ENCODE measurements around the gene CRB3. TPM values are rescaled to one million over a fixed set of nuclear protein-coding genes. Genes with fewer than 3 reads are reported as not detected.

CRB3 gene
- total and polyA plus RNA-seq, 4 experiments from 2014 or later = 4.2 to 10.3 (median 4.7) TPM

DNA sequence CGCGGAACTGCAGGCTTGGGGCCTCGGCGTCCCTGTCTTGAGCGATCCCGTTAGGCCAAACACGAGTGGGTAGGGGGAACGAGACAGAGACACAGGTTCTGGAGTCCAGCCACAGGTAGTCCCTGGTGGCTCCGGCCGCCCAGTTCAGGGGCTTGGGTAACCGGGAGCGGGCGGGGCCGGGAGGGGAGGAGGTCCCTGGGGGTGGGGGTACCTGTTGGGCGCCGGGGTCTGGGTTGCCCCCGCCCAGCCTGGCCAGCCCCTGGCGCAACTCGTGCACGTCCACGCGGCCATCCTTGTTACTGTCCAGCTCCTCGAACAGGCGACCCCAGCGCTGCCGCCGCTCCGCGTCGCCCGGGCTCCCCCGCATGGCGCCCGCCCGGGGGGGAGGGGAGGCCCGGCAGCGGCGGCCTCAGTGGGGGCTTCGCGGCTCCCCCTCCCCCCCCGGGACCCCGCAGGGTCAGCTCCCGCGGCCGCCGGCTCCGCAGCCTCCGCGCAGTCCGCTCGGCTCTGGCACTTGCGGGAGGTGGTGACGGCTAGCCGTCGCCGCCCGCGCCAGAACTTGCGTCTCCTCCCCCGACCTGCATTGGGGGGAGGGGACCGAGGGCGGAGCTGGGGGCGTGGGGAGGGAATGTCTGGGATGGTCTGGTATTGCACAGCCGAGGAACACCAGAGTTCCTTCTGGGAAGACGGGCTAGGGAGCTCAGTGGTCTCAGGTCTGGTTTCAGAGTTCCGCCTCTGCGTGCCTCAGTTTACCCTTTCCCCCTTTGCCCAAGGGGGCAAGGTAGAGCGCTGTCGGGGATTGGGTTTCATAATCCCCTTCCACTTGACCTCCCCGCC is 4.6 kb upstream of the CRB3 start, which contains the start of gene SLC25A23:
Gene SLC25A23 (minus strand): TSS at position 531 of the 837 bp plus-strand sequence. CDS start 164 bp downstream, at position 367.
- Mint-ChIP-seq H3K27me3 (no peaks in the 10 kb centered on the region), H3K9me3 (peaks cover 0 to 15% (median 1%) of the 10 kb centered on the region in 8 donors), H3K36me3 (peaks cover 18 to 19% of the 10 kb centered on the region in 2 donors), H3K4me3 (peak within 1 kb of the TSS; percentile 93 to 99 (median 96)), H3K27ac (peak within 1 kb of the TSS; percentile 86 to 99 (median 93)), H3K4me1 (peaks cover 12 to 39% (median 20%) of the 10 kb centered on the region in 4 donors)
- Histone ChIP-seq H3K27ac (ENCODE audit: low read depth, low read length) (peak within 1 kb of the TSS; percentile 70), H3K4me3 (ENCODE audit: low read length in 2 of 2) (peak within 1 kb of the TSS; percentile 85 to 90), H3K9me3 (ENCODE audit: control insufficient read depth in 1 of 2, low read length in 2 of 2) (peaks cover 0 to 9% of the 10 kb centered on the region in 2 donors), H3K27me3 (ENCODE audit: insufficient read depth, low read length) (no peaks in the 10 kb centered on the region), H3K36me3 (ENCODE audit: insufficient read depth, low read length) (peaks cover 9% of the 10 kb centered on the region), H3K4me1 (ENCODE audit: insufficient read depth, low read length) (peaks cover 19% of the 10 kb centered on the region)
- intact Hi-C loops (cut with micrococcal nuclease) = loop anchor here (1.0 to 2.0 kb wide), 8 partner anchors 22 to 404 kb away; partner anchors contain the start of genes ALKBH7, CLPP, DENND1C and TRIP10
- ChIA-PET POLR2A (ENCODE audit: partially characterized antibody) (interaction anchor here (1.0 to 3.5 kb wide), 7 partner anchors 22 to 1460 kb away, joined by 3 to 35 read pairs (median 4); partner anchors contain the start of genes CLPP, DENND1C, GTF2F1 and KHSRP), CTCF (ENCODE audit: partially characterized antibody) (interaction anchor here (1.1 kb wide), 1 partner anchor 22 kb away, joined by 3 read pairs; the partner anchor contains the start of gene DENND1C)
- DNase-seq = peak; percentile 40 to 70 (median 46)

DNA sequence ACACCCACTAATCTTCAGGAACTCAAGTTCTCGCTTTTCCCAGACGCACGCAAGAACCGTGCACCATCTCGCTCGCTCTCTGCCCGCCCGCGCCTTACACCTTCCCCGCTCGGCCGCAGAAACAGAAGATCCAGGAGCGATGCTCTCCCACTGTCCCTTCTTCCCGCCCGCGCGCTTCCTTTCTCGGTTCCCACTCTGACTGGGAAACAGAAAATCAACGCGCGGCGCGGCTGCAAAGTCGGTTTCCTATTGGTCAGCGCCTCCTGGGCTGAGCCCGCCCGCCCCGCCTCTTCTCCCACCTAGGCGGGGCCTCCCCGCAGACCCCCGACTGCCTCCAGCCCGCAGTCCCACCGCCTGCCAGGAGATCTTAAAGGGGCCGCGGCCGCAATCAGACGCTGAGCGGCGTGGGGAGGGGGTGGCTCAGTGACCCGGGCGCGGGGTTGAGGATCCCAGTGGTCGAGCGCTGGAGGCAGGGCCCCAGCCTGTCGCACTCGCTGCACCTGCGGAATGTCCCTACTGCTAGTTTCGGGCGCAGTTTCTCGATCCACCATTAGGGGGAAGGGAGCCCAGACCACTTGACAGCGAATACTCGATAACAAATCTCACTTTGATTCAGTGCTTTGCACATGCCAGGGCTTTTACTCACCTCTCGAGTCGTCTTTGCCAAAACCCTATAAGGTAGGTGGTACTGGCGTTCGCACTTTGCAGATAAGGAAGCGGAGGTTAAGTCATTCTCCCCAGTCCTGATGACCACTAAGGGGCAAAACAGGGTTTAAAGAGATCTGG is 3.8 kb upstream of the CRB3 start:
- Mint-ChIP-seq H3K36me3 (peaks cover 11 to 13% of the 10 kb centered on the region in 2 donors), H3K4me1 (peaks cover 12 to 45% (median 25%) of the 10 kb centered on the region in 4 donors), H3K27ac (peak overlapping the region; percentile 86 to 99 (median 93)), H3K27me3 (no peaks in the 10 kb centered on the region), H3K9me3 (peaks cover 0 to 7% (median under 1%) of the 10 kb centered on the region in 8 donors), H3K4me3 (peak overlapping the region; percentile 93 to 99 (median 96))
- H3K9me3 ChIP-seq (ENCODE audit: control insufficient read depth in 1 of 2, low read length in 2 of 2) = peaks cover 0 to 1% of the 10 kb centered on the region in 2 donors
- peaks cover 1% of the 10 kb centered on the region for H3K36me3 ChIP-seq (ENCODE audit: insufficient read depth, low read length)
- H3K27ac ChIP-seq (ENCODE audit: low read depth, low read length) = peak overlapping the region; percentile 70
- peaks cover 24% of the 10 kb centered on the region for H3K4me1 ChIP-seq (ENCODE audit: insufficient read depth, low read length)
- peak overlapping the region; percentile 85 to 90 for H3K4me3 ChIP-seq (ENCODE audit: low read length in 2 of 2)
- peak; percentile 97 to 98 (median 97) for DNase-seq
- CTCF ChIA-PET (ENCODE audit: partially characterized antibody) = interaction anchor here (0.7 to 1.1 kb wide), 4 partner anchors 21 to 1180 kb away, joined by 3 to 4 read pairs (median 4); partner anchors contain the start of gene DENND1C
- POLR2A ChIA-PET (ENCODE audit: partially characterized antibody) = interaction anchor here (0.7 to 3.5 kb wide), 5 partner anchors 21 to 99 kb away, joined by 3 to 35 read pairs (median 5); partner anchors contain the start of genes CLPP, DENND1C, KHSRP and TUBB4A
- intact Hi-C loops (cut with micrococcal nuclease) = loop anchor here (1.0 to 2.0 kb wide), 8 partner anchors 21 to 403 kb away; partner anchors contain the start of genes ALKBH7, CLPP, DENND1C and TRIP10
- H3K27me3 ChIP-seq (ENCODE audit: insufficient read depth, low read length) = no peaks in the 10 kb centered on the region

DNA sequence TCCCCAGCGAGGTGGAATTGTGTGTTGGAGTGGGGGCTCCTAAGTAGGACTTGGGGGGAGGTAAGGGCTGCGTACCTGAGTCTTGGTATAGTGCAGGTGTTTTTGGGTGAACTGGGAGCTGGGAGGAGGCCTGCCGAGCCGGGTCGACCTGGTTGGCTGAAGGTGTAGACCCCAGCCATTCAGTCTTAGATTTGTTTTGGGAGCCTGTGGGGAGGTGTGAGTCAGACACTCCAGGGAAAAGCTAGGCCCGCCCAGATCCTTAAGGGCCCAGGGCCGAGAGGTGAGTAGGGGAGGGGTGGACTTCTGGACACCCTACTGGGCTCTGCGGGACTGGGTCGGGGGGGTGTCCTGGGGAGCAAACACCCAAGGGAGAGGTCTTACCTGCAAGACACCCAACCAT is 935 bp downstream of the CRB3 start:
- Mint-ChIP-seq H3K9me3 (no peaks in the 10 kb centered on the region), H3K27me3 (no peaks in the 10 kb centered on the region), H3K4me3 (peak overlapping the region; percentile 30 to 70 (median 50)), H3K36me3 (peaks cover 6 to 22% of the 10 kb centered on the region in 2 donors), H3K4me1 (peaks cover 10 to 30% (median 19%) of the 10 kb centered on the region in 4 donors), H3K27ac (peak overlapping the region in 5 of 7 donors; percentile 32 to 78 (median 66))
- Histone ChIP-seq H3K4me3 (ENCODE audit: low read length in 2 of 2) (no peak overlapping the region), H3K27ac (ENCODE audit: low read depth, low read length) (no peak overlapping the region), H3K4me1 (ENCODE audit: insufficient read depth, low read length) (peaks cover 13% of the 10 kb centered on the region), H3K27me3 (ENCODE audit: insufficient read depth, low read length) (no peaks in the 10 kb centered on the region), H3K36me3 (ENCODE audit: insufficient read depth, low read length) (peaks cover 10% of the 10 kb centered on the region), H3K9me3 (ENCODE audit: control insufficient read depth in 1 of 2, low read length in 2 of 2) (no peaks in the 10 kb centered on the region)
- intact Hi-C loops (cut with micrococcal nuclease) = no loop called here
- DNase-seq = no peak
- POLR2A ChIA-PET (ENCODE audit: partially characterized antibody) = interaction anchor here (5.0 kb wide), 1 partner anchor 16 kb away, joined by 21 read pairs; the partner anchor contains the start of gene DENND1C
- CTCF ChIA-PET (ENCODE audit: partially characterized antibody) = interaction anchor here (1.3 kb wide), 1 partner anchor 16 kb away, joined by 3 read pairs; the partner anchor contains the start of gene DENND1C

DNA sequence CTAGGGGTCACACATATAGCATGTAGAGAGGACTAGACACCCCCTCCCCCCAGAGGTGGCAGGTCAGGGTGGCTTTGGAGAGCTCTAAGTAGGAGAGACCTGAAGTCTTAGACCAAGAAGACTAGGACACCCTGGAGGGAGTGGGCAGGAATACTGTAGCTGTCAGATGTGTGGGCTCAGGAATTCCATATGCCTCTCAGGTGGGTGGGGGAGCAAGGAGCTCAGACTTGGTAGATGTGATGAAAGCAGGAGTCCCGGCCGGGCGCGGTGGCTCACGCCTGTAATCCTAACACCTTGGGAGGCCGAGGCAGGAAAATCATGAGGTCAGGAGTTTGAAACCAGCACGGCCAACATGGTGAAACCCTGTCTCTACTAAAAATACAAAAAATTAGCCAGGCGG is 1.6 kb downstream of the CRB3 start:
- H3K36me3 ChIP-seq (ENCODE audit: insufficient read depth, low read length) = peaks cover 10% of the 10 kb centered on the region
- no peaks in the 10 kb centered on the region for H3K27me3 Mint-ChIP-seq
- intact Hi-C loops (cut with micrococcal nuclease) = no loop called here
- H3K9me3 ChIP-seq (ENCODE audit: control insufficient read depth in 1 of 2, low read length in 2 of 2) = no peaks in the 10 kb centered on the region
- no peak overlapping the region for H3K27ac ChIP-seq (ENCODE audit: low read depth, low read length)
- peaks cover 13% of the 10 kb centered on the region for H3K4me1 ChIP-seq (ENCODE audit: insufficient read depth, low read length)
- H3K27me3 ChIP-seq (ENCODE audit: insufficient read depth, low read length) = no peaks in the 10 kb centered on the region
- no peaks in the 10 kb centered on the region for H3K9me3 Mint-ChIP-seq
- peaks cover 6 to 24% (median 14%) of the 10 kb centered on the region in 4 donors for H3K4me1 Mint-ChIP-seq
- peaks cover 6 to 23% of the 10 kb centered on the region in 2 donors for H3K36me3 Mint-ChIP-seq
- CTCF ChIA-PET (ENCODE audit: partially characterized antibody) = interaction anchor here (1.3 kb wide), 1 partner anchor 16 kb away, joined by 3 read pairs; the partner anchor contains the start of gene DENND1C
- H3K4me3 Mint-ChIP-seq = peak overlapping the region in 4 of 8 donors; percentile 14 to 36 (median 26)
- DNase-seq = no peak
- POLR2A ChIA-PET (ENCODE audit: partially characterized antibody) = interaction anchor here (0.6 to 5.0 kb wide), 2 partner anchors 16 to 54 kb away, joined by 3 to 21 read pairs; partner anchors contain the start of gene DENND1C
- H3K4me3 ChIP-seq (ENCODE audit: low read length in 2 of 2) = no peak overlapping the region
- peak overlapping the region in 3 of 7 donors; percentile 32 to 70 (median 56) for H3K27ac Mint-ChIP-seq

DNA sequence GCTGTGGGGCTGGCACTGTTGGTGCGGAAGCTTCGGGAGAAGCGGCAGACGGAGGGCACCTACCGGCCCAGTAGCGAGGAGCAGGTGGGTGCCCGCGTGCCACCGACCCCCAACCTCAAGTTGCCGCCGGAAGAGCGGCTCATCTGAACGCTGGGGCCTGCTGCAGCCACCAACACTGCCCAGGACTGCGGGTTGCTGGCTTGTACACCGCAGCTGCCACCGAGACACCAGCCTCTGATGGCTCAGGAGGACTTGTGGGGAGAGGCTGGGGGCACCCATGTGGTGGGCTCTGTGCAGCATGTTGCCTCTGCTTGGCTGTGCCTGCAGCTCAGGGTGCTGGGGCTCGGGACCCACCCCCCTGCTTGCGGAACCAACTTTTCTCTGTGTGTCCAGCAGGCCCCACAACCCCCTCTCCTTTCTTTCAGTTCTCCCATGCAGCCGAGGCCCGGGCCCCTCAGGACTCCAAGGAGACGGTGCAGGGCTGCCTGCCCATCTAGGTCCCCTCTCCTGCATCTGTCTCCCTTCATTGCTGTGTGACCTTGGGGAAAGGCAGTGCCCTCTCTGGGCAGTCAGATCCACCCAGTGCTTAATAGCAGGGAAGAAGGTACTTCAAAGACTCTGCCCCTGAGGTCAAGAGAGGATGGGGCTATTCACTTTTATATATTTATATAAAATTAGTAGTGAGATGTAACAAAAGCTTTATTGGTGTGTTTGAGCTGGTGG is 2.6 kb downstream of the CRB3 start:
- intact Hi-C loops (cut with micrococcal nuclease) = no loop called here
- peak overlapping the region in 3 of 7 donors; percentile 37 to 59 (median 51) for H3K27ac Mint-ChIP-seq
- peaks cover 10 to 27% of the 10 kb centered on the region in 2 donors for H3K36me3 Mint-ChIP-seq
- Histone ChIP-seq H3K4me1 (ENCODE audit: insufficient read depth, low read length) (peaks cover 13% of the 10 kb centered on the region), H3K36me3 (ENCODE audit: insufficient read depth, low read length) (peaks cover 10% of the 10 kb centered on the region), H3K27ac (ENCODE audit: low read depth, low read length) (no peak overlapping the region), H3K9me3 (ENCODE audit: control insufficient read depth in 1 of 2, low read length in 2 of 2) (no peaks in the 10 kb centered on the region), H3K4me3 (ENCODE audit: low read length in 2 of 2) (no peak overlapping the region), H3K27me3 (ENCODE audit: insufficient read depth, low read length) (no peaks in the 10 kb centered on the region)
- no peak for DNase-seq
- H3K27me3 Mint-ChIP-seq = no peaks in the 10 kb centered on the region
- peaks cover 6 to 22% (median 14%) of the 10 kb centered on the region in 4 donors for H3K4me1 Mint-ChIP-seq
- CTCF ChIA-PET (ENCODE audit: partially characterized antibody) = no interaction called here
- H3K4me3 Mint-ChIP-seq = peak overlapping the region in 1 of 8 donors; percentile 24
- no peaks in the 10 kb centered on the region for H3K9me3 Mint-ChIP-seq
- POLR2A ChIA-PET (ENCODE audit: partially characterized antibody) = interaction anchor here (0.8 to 5.0 kb wide), 3 partner anchors 15 to 42 kb away, joined by 3 to 21 read pairs (median 3); partner anchors contain the start of genes DENND1C and KHSRP

DNA sequence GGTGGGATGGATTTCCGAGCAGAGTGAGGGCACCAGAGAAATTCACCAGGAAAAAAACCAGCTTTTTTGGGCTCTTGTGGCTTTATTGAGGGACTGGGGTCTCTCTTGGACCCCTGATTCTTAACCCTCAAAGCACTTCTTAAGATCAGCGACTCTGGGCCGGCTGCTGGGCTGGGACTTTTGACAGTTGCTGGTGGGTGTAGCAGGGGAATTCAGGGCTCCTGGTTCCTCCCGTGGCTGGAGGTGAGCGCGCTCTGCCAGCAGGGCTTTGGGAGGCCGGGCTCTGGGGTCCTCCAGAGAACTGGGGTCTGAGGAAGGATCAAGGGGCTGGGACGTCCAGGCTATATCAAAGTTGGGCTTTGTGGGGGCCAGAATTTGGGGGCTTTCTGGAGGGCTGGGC is 3.3 kb downstream of the CRB3 start:
- H3K4me3 Mint-ChIP-seq = no peak overlapping the region
- POLR2A ChIA-PET (ENCODE audit: partially characterized antibody) = interaction anchor here (0.8 to 1.2 kb wide), 2 partner anchors 16 to 43 kb away, joined by 3 read pairs; partner anchors contain the start of gene KHSRP
- peaks cover 6 to 21% (median 12%) of the 10 kb centered on the region in 4 donors for H3K4me1 Mint-ChIP-seq
- Histone ChIP-seq H3K4me1 (ENCODE audit: insufficient read depth, low read length) (peaks cover 13% of the 10 kb centered on the region), H3K4me3 (ENCODE audit: low read length in 2 of 2) (no peak overlapping the region), H3K36me3 (ENCODE audit: insufficient read depth, low read length) (peaks cover 10% of the 10 kb centered on the region), H3K9me3 (ENCODE audit: control insufficient read depth in 1 of 2, low read length in 2 of 2) (no peaks in the 10 kb centered on the region), H3K27ac (ENCODE audit: low read depth, low read length) (no peak overlapping the region), H3K27me3 (ENCODE audit: insufficient read depth, low read length) (no peaks in the 10 kb centered on the region)
- no peak for DNase-seq
- peaks cover 10 to 29% of the 10 kb centered on the region in 2 donors for H3K36me3 Mint-ChIP-seq
- intact Hi-C loops (cut with micrococcal nuclease) = no loop called here
- CTCF ChIA-PET (ENCODE audit: partially characterized antibody) = no interaction called here
- no peaks in the 10 kb centered on the region for H3K9me3 Mint-ChIP-seq
- no peaks in the 10 kb centered on the region for H3K27me3 Mint-ChIP-seq
- peak overlapping the region in 4 of 7 donors; percentile 22 to 46 (median 41) for H3K27ac Mint-ChIP-seq
